Measurements from ENCODE around the gene IRF9.

- TF ChIP-seq CTCF (IDR thresholded peaks at IDR 0.05 in 8 of 11, conservative IDR thresholded peaks at IDR 0.05 in 3 of 11), result no peak
- TF ChIP-seq POLR2A (IDR thresholded peaks at IDR 0.05), result no peak
These were observed 591 bp upstream of the IRF9 start for GRCh38 chr14:24160499-24160849.

Data from spleen (tissue), 7 donors.